Smooth muscle cell (in vitro differentiated cells): ENCODE data around the gene DGKE. TPM values are rescaled to one million over a fixed set of nuclear protein-coding genes. Genes with fewer than 3 reads are reported as not detected.

Source experiments
- DNase-seq: peaks from one replicate; lab custom pipeline; 2025; ENCODE audit not compliant: unreplicated experiment; lab: John Stamatoyannopoulos, UW
- H2AFZ ChIP-seq: fragments of 200-600 bp; sonication (generic); 2 replicates; pipeline ENCODE4 v1.6.0; 2016; ENCODE audit warnings: antibody characterized with exemption, low read depth, mild to moderate bottlenecking
- H3F3A ChIP-seq: fragments of 200-600 bp; sonication (generic); 2 replicates; pipeline ENCODE4 v1.6.0; 2017; ENCODE audit warnings: antibody characterized with exemption, low read depth
- H3K27ac ChIP-seq: fragments of 200-600 bp; sonication (generic); 2 replicates; pipeline ENCODE4 v1.5.1; 2016; ENCODE audit warnings: low read depth, mild to moderate bottlenecking
- H3K27me3 ChIP-seq: fragments of 200-600 bp; sonication (generic); 2 replicates; pipeline ENCODE4 v1.6.1; 2016; ENCODE audit warnings: low read depth, mild to moderate bottlenecking
- H3K36me3 ChIP-seq: fragments of 200-600 bp; sonication (generic); 2 replicates; pipeline ENCODE4 v1.5.1; 2016; ENCODE audit warnings: low read depth
- H3K4me1 ChIP-seq: fragments of 200-600 bp; sonication (generic); 2 replicates; pipeline ENCODE4 v1.5.1; 2016; ENCODE audit warnings: low read depth
- H3K4me2 ChIP-seq: fragments of 200-600 bp; sonication (generic); 2 replicates; pipeline ENCODE4 v1.6.0; 2016; ENCODE audit warnings: mild to moderate bottlenecking
- H3K4me3 ChIP-seq: fragments of 200-600 bp; sonication (generic); 2 replicates; pipeline ENCODE4 v1.5.1; 2016; ENCODE audit warnings: mild to moderate bottlenecking
- H3K79me2 ChIP-seq: fragments of 200-600 bp; sonication (generic); 2 replicates; pipeline ENCODE4 v1.6.0; 2016; ENCODE audit warnings: low read depth, mild to moderate bottlenecking
- H3K9ac ChIP-seq: fragments of 200-600 bp; sonication (generic); 2 replicates; pipeline ENCODE4 v1.6.0; 2016; ENCODE audit warnings: low read depth
- H3K9me3 ChIP-seq: fragments of 200-600 bp; sonication (generic); replicated peaks from 2 replicates; pipeline ENCODE4 v1.5.1; 2016; ENCODE audit warnings: low read depth
- H4K20me1 ChIP-seq: fragments of 200-600 bp; sonication (generic); 2 replicates; pipeline ENCODE4 v1.6.0; 2016; ENCODE audit warnings: low read depth
- WGBS: methylation state at CpG from one replicate; pipeline ENCODE4 v1.1.7; 2016; ENCODE audit warnings: low lambda C conversion rate; 5-methylcytosine and 5-hydroxymethylcytosine counted together
- polyA plus RNA-seq: library from polyadenylated mRNA; unstranded; fragments of >200 nt; fragmentation: Nextera tagmentation; extraction: Ambion mirVana; gene quantifications from 2 replicates; pipeline ENCODE4 v1.2.1, GENCODE V29; 2016
- total RNA-seq: library from RNA; depleted of rRNA; stranded (reverse); fragments of >200 nt; gene quantifications from 2 replicates; pipeline ENCODE4 v1.2.3, GENCODE V29; 2014
- TF ChIP-seq, protein P1 (sequence below): fragments of 200-600 bp; sonication (generic); IDR thresholded peaks from 2 replicates; pipeline ENCODE4 v1.5.1; 2017; ENCODE audit warnings: borderline replicate concordance, mild to moderate bottlenecking, antibody characterized with exemption; ENCODE audit not compliant: insufficient read depth, poor library complexity, severe bottlenecking

DGKE gene
- total and polyA plus RNA-seq, 2 experiments from 2014 or later = 1.2 to 5.9 TPM

DNA sequence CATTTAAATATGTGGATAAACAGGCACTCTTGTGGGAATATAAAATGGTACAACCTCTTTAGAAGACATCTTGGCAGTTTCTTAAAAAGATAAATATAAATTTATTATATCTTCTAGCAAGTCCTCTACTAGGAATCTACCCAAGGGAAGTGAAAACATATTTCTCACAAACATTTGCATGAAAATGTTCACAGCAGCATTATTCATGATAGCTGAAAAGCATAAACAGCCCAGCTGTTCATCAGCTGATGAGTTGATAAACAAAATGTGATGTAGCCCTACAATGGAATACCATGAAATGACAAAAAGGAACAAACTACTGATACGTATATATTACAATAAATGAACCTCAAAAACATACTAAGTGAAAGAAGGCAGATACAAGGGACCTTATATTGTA is 12.0 kb downstream of the DGKE start:
- no peaks in the 10 kb centered on the region for H3K9me3 ChIP-seq
- H3K27ac ChIP-seq = no peak overlapping the region
- H2AFZ ChIP-seq = no peak overlapping the region
- WGBS = 87% methylated on average over 1 of the region's 1 CpG
- H3K4me1 ChIP-seq = no peaks in the 10 kb centered on the region
- no peak overlapping the region for H3K4me2 ChIP-seq
- H3F3A ChIP-seq = no peaks in the 10 kb centered on the region
- DNase-seq = no peak
- no peak overlapping the region for H3K9ac ChIP-seq
- no peak overlapping the region for H3K4me3 ChIP-seq
- H3K27me3 ChIP-seq = no peaks in the 10 kb centered on the region
- H4K20me1 ChIP-seq = no peaks in the 10 kb centered on the region
- TF ChIP-seq, protein P1, sequence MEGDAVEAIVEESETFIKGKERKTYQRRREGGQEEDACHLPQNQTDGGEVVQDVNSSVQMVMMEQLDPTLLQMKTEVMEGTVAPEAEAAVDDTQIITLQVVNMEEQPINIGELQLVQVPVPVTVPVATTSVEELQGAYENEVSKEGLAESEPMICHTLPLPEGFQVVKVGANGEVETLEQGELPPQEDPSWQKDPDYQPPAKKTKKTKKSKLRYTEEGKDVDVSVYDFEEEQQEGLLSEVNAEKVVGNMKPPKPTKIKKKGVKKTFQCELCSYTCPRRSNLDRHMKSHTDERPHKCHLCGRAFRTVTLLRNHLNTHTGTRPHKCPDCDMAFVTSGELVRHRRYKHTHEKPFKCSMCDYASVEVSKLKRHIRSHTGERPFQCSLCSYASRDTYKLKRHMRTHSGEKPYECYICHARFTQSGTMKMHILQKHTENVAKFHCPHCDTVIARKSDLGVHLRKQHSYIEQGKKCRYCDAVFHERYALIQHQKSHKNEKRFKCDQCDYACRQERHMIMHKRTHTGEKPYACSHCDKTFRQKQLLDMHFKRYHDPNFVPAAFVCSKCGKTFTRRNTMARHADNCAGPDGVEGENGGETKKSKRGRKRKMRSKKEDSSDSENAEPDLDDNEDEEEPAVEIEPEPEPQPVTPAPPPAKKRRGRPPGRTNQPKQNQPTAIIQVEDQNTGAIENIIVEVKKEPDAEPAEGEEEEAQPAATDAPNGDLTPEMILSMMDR = no peak
- no peaks in the 10 kb centered on the region for H3K36me3 ChIP-seq
- no peaks in the 10 kb centered on the region for H3K79me2 ChIP-seq

DNA sequence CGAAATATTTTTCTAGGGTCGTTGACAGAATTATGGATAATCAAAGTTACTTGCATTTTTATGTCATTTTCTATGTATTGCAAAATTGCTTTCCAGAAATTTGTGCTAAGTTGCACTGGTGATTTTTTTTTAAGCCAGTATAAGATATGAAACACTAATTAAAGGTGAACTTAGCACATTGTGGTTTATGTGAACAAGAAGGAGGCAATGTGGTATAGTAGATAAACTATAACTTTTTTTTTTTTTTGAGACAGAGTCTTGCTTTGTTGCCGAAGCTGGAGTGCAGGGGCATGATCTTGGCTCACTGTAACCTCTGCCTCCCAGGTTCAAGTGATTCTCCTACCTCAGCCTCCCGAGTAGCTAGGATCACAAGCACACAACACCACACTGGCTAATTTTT is 13.2 kb downstream of the DGKE start:
- Histone ChIP-seq H2AFZ (no peak overlapping the region), H3F3A (no peaks in the 10 kb centered on the region), H3K9ac (no peak overlapping the region), H3K4me1 (no peaks in the 10 kb centered on the region), H3K36me3 (no peaks in the 10 kb centered on the region), H3K27ac (no peak overlapping the region), H3K9me3 (no peaks in the 10 kb centered on the region), H3K27me3 (no peaks in the 10 kb centered on the region), H3K4me2 (no peak overlapping the region), H3K4me3 (no peak overlapping the region), H3K79me2 (no peaks in the 10 kb centered on the region), H4K20me1 (no peaks in the 10 kb centered on the region)
- TF ChIP-seq, protein P1 = no peak
- no peak for DNase-seq
- WGBS = 95% methylated on average over 4 of the region's 4 CpGs

DNA sequence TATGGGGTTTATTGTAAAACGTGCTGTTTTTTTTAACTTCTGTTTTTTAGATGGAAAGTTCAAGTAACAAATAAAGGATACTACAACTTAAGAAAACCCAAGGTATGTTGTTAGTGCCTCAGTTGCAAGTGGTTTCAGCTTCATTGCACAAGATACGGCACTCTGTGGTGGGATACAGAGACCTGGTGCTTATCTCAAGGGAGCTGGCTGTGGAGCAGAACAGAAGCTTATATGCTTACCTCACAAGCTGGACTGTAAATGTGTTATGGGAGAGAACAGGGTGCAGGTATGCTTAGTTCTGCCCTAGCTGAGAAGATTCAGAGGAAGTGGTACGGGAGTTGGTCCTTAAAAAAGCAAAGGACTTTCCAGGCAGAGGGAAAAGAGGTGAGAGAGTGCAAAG is 15.2 kb downstream of the DGKE start:
- no peaks in the 10 kb centered on the region for H3K36me3 ChIP-seq
- H2AFZ ChIP-seq = no peak overlapping the region
- H3K4me3 ChIP-seq = no peak overlapping the region
- no peaks in the 10 kb centered on the region for H3K9me3 ChIP-seq
- H3F3A ChIP-seq = no peaks in the 10 kb centered on the region
- H3K27ac ChIP-seq = no peak overlapping the region
- TF ChIP-seq, protein P1 = no peak
- H3K27me3 ChIP-seq = no peaks in the 10 kb centered on the region
- H3K4me2 ChIP-seq = no peak overlapping the region
- no peaks in the 10 kb centered on the region for H3K4me1 ChIP-seq
- 77% methylated on average over 3 of the region's 3 CpGs for WGBS
- H3K79me2 ChIP-seq = no peaks in the 10 kb centered on the region
- DNase-seq = no peak
- H3K9ac ChIP-seq = no peak overlapping the region
- no peaks in the 10 kb centered on the region for H4K20me1 ChIP-seq

DNA sequence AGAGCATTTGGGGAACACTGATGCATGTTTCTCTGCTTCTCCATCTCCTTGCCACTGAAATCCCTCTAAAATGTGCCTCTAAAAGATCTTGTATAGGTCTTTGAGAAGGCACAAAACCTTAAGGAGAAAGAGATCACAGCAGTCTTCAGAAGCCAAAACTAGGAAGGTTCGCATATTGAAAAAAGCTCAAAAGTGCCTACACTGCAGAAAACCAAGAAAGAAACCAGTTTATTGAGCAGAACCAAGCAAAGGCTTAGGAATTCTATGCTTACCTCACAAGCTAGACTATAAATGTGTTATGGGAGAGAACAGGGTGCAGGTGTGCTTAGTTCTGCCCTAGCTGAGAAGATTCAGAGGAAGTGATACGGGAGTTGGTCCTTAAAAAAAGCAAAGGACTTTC is 16.6 kb downstream of the DGKE start:
- no peaks in the 10 kb centered on the region for H3K27me3 ChIP-seq
- no peaks in the 10 kb centered on the region for H3K9me3 ChIP-seq
- no peak overlapping the region for H3K9ac ChIP-seq
- TF ChIP-seq, protein P1 = no peak
- no peaks in the 10 kb centered on the region for H4K20me1 ChIP-seq
- no peak overlapping the region for H3K4me2 ChIP-seq
- H3K4me1 ChIP-seq = no peaks in the 10 kb centered on the region
- H3F3A ChIP-seq = no peaks in the 10 kb centered on the region
- H3K79me2 ChIP-seq = no peaks in the 10 kb centered on the region
- no peak overlapping the region for H2AFZ ChIP-seq
- no peak for DNase-seq
- no peak overlapping the region for H3K27ac ChIP-seq
- H3K4me3 ChIP-seq = no peak overlapping the region
- WGBS = 95% methylated on average over 2 of the region's 2 CpGs
- H3K36me3 ChIP-seq = no peaks in the 10 kb centered on the region
